K562 (cell line): ENCODE measurements around the gene BEST4. TPM values are rescaled to one million over a fixed set of nuclear protein-coding genes. Genes with fewer than 3 reads are reported as not detected.

ENCODE experiments used
- MAFG ChIP-seq: fragments of 450-650 bp; conservative IDR thresholded peaks from 2 replicates; pipeline ENCODE4 v1.6.1; 2016; ENCODE audit warnings: missing genetic modification characterization, missing compliant biosample characterization
- MXI1 ChIP-seq: IDR thresholded peaks from 2 replicates; pipeline ENCODE4 v1.6.1; 2011; ENCODE audit warnings: low read depth, mild to moderate bottlenecking, improper control_type of control experiment, low read length
- SRSF1 ChIP-seq: fragments of 200-400 bp; formaldehyde crosslinking; IDR thresholded peaks from 2 replicates; pipeline ENCODE4 v1.6.1; 2017; ENCODE audit warnings: mild to moderate bottlenecking, low read depth, low read length, moderate library complexity
- polyA plus RNA-seq, 8 experiments: library from polyadenylated mRNA; depleted of rRNA in 4 of 8; stranded (reverse) in 5 of 8; unstranded in 3 of 8; fragments of >200 nt; fragmentation: Nextera tagmentation in 2 of 8; fragmentation: Illumina TruSeq in 1 of 8; extraction: Ambion mirVana in 2 of 8; extraction: Trizol in 1 of 8; gene quantifications; 2 replicates each; pipeline versions ENCODE4 v1.2.1 to v1.2.3, GENCODE V29; 2011 to 2014; ENCODE audit warnings: inconsistent platforms in 1 of 8, missing spikeins in 1 of 8
- total RNA-seq, 7 experiments: library from RNA; depleted of rRNA in 6 of 7; stranded (reverse); fragments of >200 nt in 6 of 7; fragmentation: Illumina TruSeq in 2 of 7; extraction: Trizol in 2 of 7; gene quantifications; 2 replicates each; pipeline versions ENCODE4 v1.2.1 to v1.2.3, GENCODE V29; 2011 to 2021; ENCODE audit warnings: low replicate concordance in 1 of 7
- TF ChIP-seq, protein P1 (sequence below): fragments of 250-450 bp; sonication (Bioruptor Pico); IDR thresholded peaks from 2 replicates; pipeline ENCODE4 v1.5.0; 2020; ENCODE audit warnings: mild to moderate bottlenecking, borderline replicate concordance
- TF ChIP-seq, protein P2 (sequence below), 2 experiments: fragments of 450-650 bp in 1 of 2; sonication (generic) in 1 of 2; formaldehyde crosslinking in 1 of 2; IDR thresholded peaks in 1 of 2; conservative IDR thresholded peaks in 1 of 2; 2 replicates each; pipeline versions ENCODE4 v1.6.1 to v1.8.1; 2016 to 2023; ENCODE audit warnings: mild to moderate bottlenecking in 2 of 2, moderate library complexity in 2 of 2, inconsistent platforms in 1 of 2, missing genetic modification reagents in 1 of 2
- TF ChIP-seq, protein P3 (sequence below): sonication (generic); formaldehyde crosslinking; IDR thresholded peaks from 2 replicates; pipeline ENCODE4 v1.8.1; 2023; ENCODE audit warnings: missing genetic modification reagents, mild to moderate bottlenecking, borderline replicate concordance
- TF ChIP-seq, protein P4 (sequence below): fragments of 150-350 bp; IDR thresholded peaks from 2 replicates; pipeline ENCODE4 v1.6.1; 2014; ENCODE audit warnings: low read depth, mild to moderate bottlenecking, low read length, borderline replicate concordance
- TF ChIP-seq, protein P5 (sequence below): fragments of 450-650 bp; formaldehyde crosslinking; IDR thresholded peaks from 2 replicates; pipeline ENCODE4 v1.4.0; 2022; ENCODE audit warnings: missing genetic modification characterization

Gene BEST4
- total and polyA plus RNA-seq, 9 of the 15 experiments (the other 6 are each of a cell fraction or from before 2014, with no cell fraction given): 0.07 to 0.11 TPM; not detected in 7

DNA sequence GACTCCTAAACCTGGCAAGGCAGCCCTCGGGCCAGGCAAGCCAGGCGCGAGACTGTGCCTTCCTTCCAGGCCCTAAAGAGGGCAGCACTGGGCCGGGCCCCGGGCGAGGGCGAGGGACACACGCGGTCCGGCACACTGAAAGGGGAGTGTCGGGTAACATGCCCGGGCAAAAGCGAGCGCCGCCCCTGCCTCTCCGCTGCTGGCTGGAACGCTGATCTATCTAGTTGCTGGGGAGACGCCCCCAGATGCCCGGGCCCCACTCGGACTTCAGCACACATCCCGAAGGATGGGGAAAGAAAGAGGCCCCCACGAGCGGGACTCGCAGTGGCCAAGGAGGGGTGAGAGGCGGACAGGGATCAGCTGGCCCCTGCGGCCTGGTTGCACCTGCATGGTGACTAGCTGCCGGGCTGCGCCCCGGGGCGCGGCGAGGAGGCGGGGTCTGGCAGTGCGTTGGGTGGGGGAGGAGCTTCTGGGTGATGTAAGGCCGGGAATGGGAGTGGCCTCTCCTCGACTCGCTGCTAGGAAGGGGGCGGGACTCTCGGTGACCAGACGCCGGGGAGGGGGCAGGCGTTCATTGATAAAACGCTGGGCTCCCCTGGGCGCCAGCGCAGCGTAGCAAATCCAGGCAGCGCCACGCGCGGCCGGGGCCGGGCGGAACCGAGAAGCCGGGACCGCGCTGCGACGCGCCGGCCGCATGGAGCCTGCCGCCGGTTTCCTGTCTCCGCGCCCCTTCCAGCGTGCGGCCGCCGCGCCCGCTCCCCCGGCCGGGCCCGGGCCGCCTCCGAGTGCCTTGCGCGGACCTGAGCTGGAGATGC, 12.0 kb upstream of the BEST4 start, which contains the start of gene PLK3 (continued):
- TF ChIP-seq, protein P1, sequence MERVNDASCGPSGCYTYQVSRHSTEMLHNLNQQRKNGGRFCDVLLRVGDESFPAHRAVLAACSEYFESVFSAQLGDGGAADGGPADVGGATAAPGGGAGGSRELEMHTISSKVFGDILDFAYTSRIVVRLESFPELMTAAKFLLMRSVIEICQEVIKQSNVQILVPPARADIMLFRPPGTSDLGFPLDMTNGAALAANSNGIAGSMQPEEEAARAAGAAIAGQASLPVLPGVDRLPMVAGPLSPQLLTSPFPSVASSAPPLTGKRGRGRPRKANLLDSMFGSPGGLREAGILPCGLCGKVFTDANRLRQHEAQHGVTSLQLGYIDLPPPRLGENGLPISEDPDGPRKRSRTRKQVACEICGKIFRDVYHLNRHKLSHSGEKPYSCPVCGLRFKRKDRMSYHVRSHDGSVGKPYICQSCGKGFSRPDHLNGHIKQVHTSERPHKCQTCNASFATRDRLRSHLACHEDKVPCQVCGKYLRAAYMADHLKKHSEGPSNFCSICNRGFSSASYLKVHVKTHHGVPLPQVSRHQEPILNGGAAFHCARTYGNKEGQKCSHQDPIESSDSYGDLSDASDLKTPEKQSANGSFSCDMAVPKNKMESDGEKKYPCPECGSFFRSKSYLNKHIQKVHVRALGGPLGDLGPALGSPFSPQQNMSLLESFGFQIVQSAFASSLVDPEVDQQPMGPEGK (CRISPR knock-in tag): no peak
- TF ChIP-seq, protein P2, sequence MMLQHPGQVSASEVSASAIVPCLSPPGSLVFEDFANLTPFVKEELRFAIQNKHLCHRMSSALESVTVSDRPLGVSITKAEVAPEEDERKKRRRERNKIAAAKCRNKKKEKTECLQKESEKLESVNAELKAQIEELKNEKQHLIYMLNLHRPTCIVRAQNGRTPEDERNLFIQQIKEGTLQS (IDR thresholded peaks at IDR 0.05): peak; percentile 94
- TF ChIP-seq, protein P2 (CRISPR knock-in tag; conservative IDR thresholded peaks at IDR 0.05): peak; percentile 73; the same call in 1 of the 2 replicates
- TF ChIP-seq MAFG (tag) (no peak), SRSF1 (no peak), MXI1 (peak; percentile 87)
- TF ChIP-seq, protein P3, sequence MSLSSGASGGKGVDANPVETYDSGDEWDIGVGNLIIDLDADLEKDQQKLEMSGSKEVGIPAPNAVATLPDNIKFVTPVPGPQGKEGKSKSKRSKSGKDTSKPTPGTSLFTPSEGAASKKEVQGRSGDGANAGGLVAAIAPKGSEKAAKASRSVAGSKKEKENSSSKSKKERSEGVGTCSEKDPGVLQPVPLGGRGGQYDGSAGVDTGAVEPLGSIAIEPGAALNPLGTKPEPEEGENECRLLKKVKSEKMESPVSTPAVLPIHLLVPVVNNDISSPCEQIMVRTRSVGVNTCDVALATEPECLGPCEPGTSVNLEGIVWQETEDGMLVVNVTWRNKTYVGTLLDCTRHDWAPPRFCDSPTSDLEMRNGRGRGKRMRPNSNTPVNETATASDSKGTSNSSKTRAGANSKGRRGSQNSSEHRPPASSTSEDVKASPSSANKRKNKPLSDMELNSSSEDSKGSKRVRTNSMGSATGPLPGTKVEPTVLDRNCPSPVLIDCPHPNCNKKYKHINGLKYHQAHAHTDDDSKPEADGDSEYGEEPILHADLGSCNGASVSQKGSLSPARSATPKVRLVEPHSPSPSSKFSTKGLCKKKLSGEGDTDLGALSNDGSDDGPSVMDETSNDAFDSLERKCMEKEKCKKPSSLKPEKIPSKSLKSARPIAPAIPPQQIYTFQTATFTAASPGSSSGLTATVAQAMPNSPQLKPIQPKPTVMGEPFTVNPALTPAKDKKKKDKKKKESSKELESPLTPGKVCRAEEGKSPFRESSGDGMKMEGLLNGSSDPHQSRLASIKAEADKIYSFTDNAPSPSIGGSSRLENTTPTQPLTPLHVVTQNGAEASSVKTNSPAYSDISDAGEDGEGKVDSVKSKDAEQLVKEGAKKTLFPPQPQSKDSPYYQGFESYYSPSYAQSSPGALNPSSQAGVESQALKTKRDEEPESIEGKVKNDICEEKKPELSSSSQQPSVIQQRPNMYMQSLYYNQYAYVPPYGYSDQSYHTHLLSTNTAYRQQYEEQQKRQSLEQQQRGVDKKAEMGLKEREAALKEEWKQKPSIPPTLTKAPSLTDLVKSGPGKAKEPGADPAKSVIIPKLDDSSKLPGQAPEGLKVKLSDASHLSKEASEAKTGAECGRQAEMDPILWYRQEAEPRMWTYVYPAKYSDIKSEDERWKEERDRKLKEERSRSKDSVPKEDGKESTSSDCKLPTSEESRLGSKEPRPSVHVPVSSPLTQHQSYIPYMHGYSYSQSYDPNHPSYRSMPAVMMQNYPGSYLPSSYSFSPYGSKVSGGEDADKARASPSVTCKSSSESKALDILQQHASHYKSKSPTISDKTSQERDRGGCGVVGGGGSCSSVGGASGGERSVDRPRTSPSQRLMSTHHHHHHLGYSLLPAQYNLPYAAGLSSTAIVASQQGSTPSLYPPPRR (CRISPR knock-in tag): peak; percentile 49; the same call in 1 of the 2 replicates
- TF ChIP-seq, protein P4, sequence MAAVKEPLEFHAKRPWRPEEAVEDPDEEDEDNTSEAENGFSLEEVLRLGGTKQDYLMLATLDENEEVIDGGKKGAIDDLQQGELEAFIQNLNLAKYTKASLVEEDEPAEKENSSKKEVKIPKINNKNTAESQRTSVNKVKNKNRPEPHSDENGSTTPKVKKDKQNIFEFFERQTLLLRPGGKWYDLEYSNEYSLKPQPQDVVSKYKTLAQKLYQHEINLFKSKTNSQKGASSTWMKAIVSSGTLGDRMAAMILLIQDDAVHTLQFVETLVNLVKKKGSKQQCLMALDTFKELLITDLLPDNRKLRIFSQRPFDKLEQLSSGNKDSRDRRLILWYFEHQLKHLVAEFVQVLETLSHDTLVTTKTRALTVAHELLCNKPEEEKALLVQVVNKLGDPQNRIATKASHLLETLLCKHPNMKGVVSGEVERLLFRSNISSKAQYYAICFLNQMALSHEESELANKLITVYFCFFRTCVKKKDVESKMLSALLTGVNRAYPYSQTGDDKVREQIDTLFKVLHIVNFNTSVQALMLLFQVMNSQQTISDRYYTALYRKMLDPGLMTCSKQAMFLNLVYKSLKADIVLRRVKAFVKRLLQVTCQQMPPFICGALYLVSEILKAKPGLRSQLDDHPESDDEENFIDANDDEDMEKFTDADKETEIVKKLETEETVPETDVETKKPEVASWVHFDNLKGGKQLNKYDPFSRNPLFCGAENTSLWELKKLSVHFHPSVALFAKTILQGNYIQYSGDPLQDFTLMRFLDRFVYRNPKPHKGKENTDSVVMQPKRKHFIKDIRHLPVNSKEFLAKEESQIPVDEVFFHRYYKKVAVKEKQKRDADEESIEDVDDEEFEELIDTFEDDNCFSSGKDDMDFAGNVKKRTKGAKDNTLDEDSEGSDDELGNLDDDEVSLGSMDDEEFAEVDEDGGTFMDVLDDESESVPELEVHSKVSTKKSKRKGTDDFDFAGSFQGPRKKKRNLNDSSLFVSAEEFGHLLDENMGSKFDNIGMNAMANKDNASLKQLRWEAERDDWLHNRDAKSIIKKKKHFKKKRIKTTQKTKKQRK: no peak
- TF ChIP-seq, protein P5, sequence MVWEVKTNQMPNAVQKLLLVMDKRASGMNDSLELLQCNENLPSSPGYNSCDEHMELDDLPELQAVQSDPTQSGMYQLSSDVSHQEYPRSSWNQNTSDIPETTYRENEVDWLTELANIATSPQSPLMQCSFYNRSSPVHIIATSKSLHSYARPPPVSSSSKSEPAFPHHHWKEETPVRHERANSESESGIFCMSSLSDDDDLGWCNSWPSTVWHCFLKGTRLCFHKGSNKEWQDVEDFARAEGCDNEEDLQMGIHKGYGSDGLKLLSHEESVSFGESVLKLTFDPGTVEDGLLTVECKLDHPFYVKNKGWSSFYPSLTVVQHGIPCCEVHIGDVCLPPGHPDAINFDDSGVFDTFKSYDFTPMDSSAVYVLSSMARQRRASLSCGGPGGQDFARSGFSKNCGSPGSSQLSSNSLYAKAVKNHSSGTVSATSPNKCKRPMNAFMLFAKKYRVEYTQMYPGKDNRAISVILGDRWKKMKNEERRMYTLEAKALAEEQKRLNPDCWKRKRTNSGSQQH (CRISPR knock-in tag): peak; percentile 35; the same call in 1 of the 2 replicates
